HepG2 (cell line): ENCODE data around the gene ALAS2. TPM values are rescaled to one million over a fixed set of nuclear protein-coding genes. Genes with fewer than 3 reads are reported as not detected.
"Not testable (repeated sequence)": the region's sequence is repeated elsewhere in the genome, so short reads cannot be mapped to it uniquely, and the experiment has no call there.

Experiments
- ATAC-seq: fragments of 200-7000 bp; cut with Tn5 transposase; 3 replicates; pipeline ENCODE4 v1.9.1; 2020; ENCODE audit warnings: mild to moderate bottlenecking, moderate library complexity
- BruUV-seq: library from RNA; stranded (reverse); fragments of 400-500 nt; replicated peaks from 2 replicates; lab custom pipeline; 2021; lab: Mats Ljungman, UMichigan
- CTCF ChIA-PET: fragments of 300-600 bp; formaldehyde crosslinking; extraction: SDS; loops from one replicate; lab custom pipeline; 2021; ENCODE audit warnings: low total read pairs, inconsistent platforms, low intra/inter-chr PET ratio; lab: Yijun Ruan, JAX
- POLR2A ChIA-PET: fragments of 350-600 bp; sonication (Branson Sonifier 250); formaldehyde crosslinking; loops from one replicate; lab custom pipeline; 2020; ENCODE audit warnings: antibody characterized with exemption, inconsistent platforms; lab: Yijun Ruan, JAX
- DNase-seq: peaks from one replicate; pipeline ENCODE4 v3.0.0-alpha.2; 2015; ENCODE audit warnings: low spot score
- FAIRE-seq: peaks from 3 replicates; lab custom pipeline; 2011; peaks lifted over from hg19 to GRCh38; lab: Jason Lieb, UNC
- H2AFZ ChIP-seq: one replicate; pipeline ENCODE4 v1.6.1; 2011; ENCODE audit warnings: low read length, inconsistent platforms
- H3K27ac ChIP-seq: fragments of 300-600 bp; 3 replicates; pipeline ENCODE4 v1.8.0; 2011; ENCODE audit warnings: mixed run types, mild to moderate bottlenecking, mixed read lengths, low read length, inconsistent platforms; ENCODE audit not compliant: insufficient read depth; ENCODE audit errors: extremely low read length
- H3K27me3 ChIP-seq, 2 experiments: fragments of 200-600 bp in 1 of 2; 2 replicates in 1 of 2; 3 replicates in 1 of 2; pipeline versions ENCODE4 v1.6.0 to v1.8.0; 2011; ENCODE audit warnings: low read length in 2 of 2, mild to moderate bottlenecking in 2 of 2, moderate library complexity in 2 of 2, inconsistent platforms in 1 of 2; ENCODE audit not compliant: insufficient read depth in 2 of 2, control insufficient read depth in 1 of 2
- H3K36me3 ChIP-seq, 2 experiments: fragments of 200-600 bp in 1 of 2; replicated peaks in 1 of 2; 2 replicates in 1 of 2; 3 replicates in 1 of 2; pipeline versions ENCODE4 v1.5.1 to v1.8.0; 2011; ENCODE audit warnings: low read length in 2 of 2, inconsistent platforms in 1 of 2; ENCODE audit not compliant: insufficient read depth in 2 of 2, control insufficient read depth in 1 of 2
- H3K4me1 ChIP-seq: 2 replicates; pipeline ENCODE4 v1.5.1; 2012; ENCODE audit warnings: low read length, inconsistent platforms; ENCODE audit not compliant: insufficient read depth
- H3K4me2 ChIP-seq: 2 replicates; pipeline ENCODE4 v1.6.0; 2011; ENCODE audit warnings: low read depth, low read length, inconsistent platforms
- H3K4me3 ChIP-seq, 3 experiments: fragments of 200-600 bp in 1 of 3; sonication (generic), shearing (Covaris generic) in 1 of 3; replicated peaks in 1 of 3; 2 replicates each; pipeline ENCODE4 v1.5.1; 2011 to 2016; ENCODE audit warnings: low read length in 3 of 3, inconsistent platforms in 2 of 3, low read depth in 2 of 3, mild to moderate bottlenecking in 2 of 3, control low read depth in 1 of 3, mixed read lengths in 1 of 3; ENCODE audit not compliant: insufficient read depth in 1 of 3
- H3K79me2 ChIP-seq: one replicate; pipeline ENCODE4 v1.6.1; 2011; ENCODE audit warnings: low read length, inconsistent platforms; ENCODE audit not compliant: insufficient read depth
- H3K9ac ChIP-seq: 2 replicates; pipeline ENCODE4 v1.6.0; 2011; ENCODE audit warnings: mild to moderate bottlenecking, low read depth, low read length, inconsistent platforms; ENCODE audit not compliant: insufficient read depth
- H3K9me3 ChIP-seq: 2 replicates; pipeline ENCODE4 v1.5.1; 2012; ENCODE audit warnings: mild to moderate bottlenecking, low read length
- H4K20me1 ChIP-seq: 2 replicates; pipeline ENCODE4 v1.6.0; 2011; ENCODE audit warnings: inconsistent platforms, mild to moderate bottlenecking, low read length, moderate library complexity; ENCODE audit not compliant: insufficient read depth
- ATF7 ChIP-seq, 2 experiments: fragments of 450-650 bp in 1 of 2; sonication (generic) in 1 of 2; formaldehyde crosslinking in 1 of 2; IDR thresholded peaks; 2 replicates each; pipeline versions ENCODE4 v1.4.0 to v1.6.1; 2016 to 2020; ENCODE audit warnings: antibody characterized with exemption in 1 of 2, mild to moderate bottlenecking in 1 of 2, missing genetic modification reagents in 1 of 2
- NFYC ChIP-seq: IDR thresholded peaks from 2 replicates; pipeline ENCODE4 v1.6.1; 2016; ENCODE audit warnings: missing genetic modification reagents, missing compliant biosample characterization
- ZNF530 ChIP-seq: sonication (generic); formaldehyde crosslinking; IDR thresholded peaks from 2 replicates; pipeline ENCODE4 v1.5.0; 2020; ENCODE audit warnings: low read depth, mild to moderate bottlenecking, missing genetic modification reagents
- WGBS: methylation state at CpG from one replicate; pipeline ENCODE4 v1.1.6; 2017; ENCODE audit warnings: low lambda C conversion rate; 5-methylcytosine and 5-hydroxymethylcytosine counted together
- in situ Hi-C: cut with HindIII; loops from 2 replicates; pipeline ENCODE4 v1.10.0; 2017; ENCODE audit warnings: low pct_unique_long_range_greater_than_20kb; ENCODE audit not compliant: extremely low pct_ligation_motif_present
- intact Hi-C: fragments of 100-400 bp; cut with micrococcal nuclease; formaldehyde crosslinking; loops from one replicate; pipeline ENCODE4 v1.10.0; 2022; ENCODE audit not compliant: unreplicated experiment
- polyA plus RNA-seq, 8 experiments: library from polyadenylated mRNA; depleted of rRNA in 3 of 8; stranded (reverse) in 7 of 8; unstranded in 1 of 8; fragments of >200 nt; fragmentation: Illumina TruSeq in 4 of 8; extraction: Trizol in 4 of 8; gene quantifications; 2 replicates each; pipeline versions ENCODE4 v1.2.1 to v1.2.3, GENCODE V29; 2011 to 2016; ENCODE audit warnings: low read depth in 4 of 8, missing spikeins in 1 of 8, mixed read lengths in 1 of 8; ENCODE audit not compliant: insufficient read depth in 1 of 8
- total RNA-seq, 5 experiments: library from RNA; depleted of rRNA; stranded (reverse); fragments of >200 nt; fragmentation: Illumina TruSeq; extraction: Trizol; gene quantifications; 2 replicates each; pipeline ENCODE4 v1.2.3, GENCODE V29; 2016; ENCODE audit warnings: low read depth in 1 of 5

Gene ALAS2
- total and polyA plus RNA-seq, 2 of the 13 experiments (the other 11 are each of a cell fraction or from before 2014, with no cell fraction given), result not detected

DNA sequence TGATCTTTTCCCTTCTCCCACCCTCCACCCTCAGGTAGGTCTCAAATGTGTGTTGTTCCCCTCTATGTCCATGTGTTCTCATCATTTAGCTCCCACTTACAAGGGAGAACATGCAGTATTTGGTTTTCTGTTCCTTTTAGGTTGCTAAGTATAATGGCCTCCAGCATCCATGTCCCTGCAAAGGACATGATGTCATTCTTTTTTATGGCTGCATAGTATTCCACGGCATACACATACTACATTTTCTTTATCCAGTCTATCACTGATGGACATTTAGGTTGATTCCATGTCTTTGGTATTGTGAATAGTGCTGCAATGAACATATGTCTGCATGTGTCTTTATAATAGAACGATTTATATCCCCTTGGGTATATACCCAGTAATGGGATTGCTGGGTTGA is 47.5 kb downstream of the ALAS2 start:
- intact Hi-C loops; H3K27me3 ChIP-seq; H3K9ac ChIP-seq; H3K79me2 ChIP-seq; FAIRE-seq; CTCF ChIA-PET; H3K36me3 ChIP-seq; H3K9me3 ChIP-seq; H3K27ac ChIP-seq; in situ Hi-C loops; H2AFZ ChIP-seq; BruUV-seq; H3K4me3 ChIP-seq; DNase-seq; H4K20me1 ChIP-seq; ATAC-seq; H3K4me2 ChIP-seq; TF ChIP-seq ATF7 (CRISPR knock-in tag; IDR thresholded peaks at IDR 0.05): not testable (repeated sequence)
- TF ChIP-seq ATF7 (IDR thresholded peaks at IDR 0.05), result 0 out of 2 replicates have a peak, but pooled peaks have one; percentile 4
- POLR2A ChIA-PET, result interaction anchor here (1.6 kb wide), 1 partner anchor 11 kb away, joined by 4 read pairs; the partner anchor contains the start of gene PFKFB1
- peaks cover 17% of the 10 kb centered on the region; the same call in 1 of the 2 replicates for H3K4me1 ChIP-seq
- 100% methylated on average over 2 of the region's 2 CpGs for WGBS

DNA sequence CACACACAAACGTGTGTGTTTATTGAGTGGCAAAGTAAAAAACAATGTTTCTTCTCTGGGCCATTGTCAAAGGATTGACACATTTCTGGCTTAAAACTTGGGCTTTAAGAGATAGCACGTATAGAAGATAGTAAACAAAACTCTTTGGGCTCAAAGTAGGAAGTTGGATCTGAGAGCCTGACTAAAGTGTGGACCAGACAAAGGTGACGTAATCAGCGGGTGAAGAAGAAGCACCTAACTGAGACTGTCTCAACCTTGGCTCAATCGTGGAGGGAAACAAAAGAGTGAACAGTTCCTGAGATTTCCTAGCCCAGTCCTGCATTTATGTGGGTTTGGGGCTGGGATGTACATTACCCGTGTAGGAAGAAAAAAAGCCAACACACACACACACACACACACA is 50.4 kb downstream of the ALAS2 start:
- WGBS, result 78% methylated on average over 6 of the region's 6 CpGs
- no peak overlapping the region for H2AFZ ChIP-seq
- in situ Hi-C loops, result no loop called here

More for the DNA sequence above, 50.4 kb downstream of the ALAS2 start:
- no peak for TF ChIP-seq ZNF530 (CRISPR knock-in tag)
- no peak for TF ChIP-seq NFYC (CRISPR knock-in tag)
- no TSS peak for BruUV-seq
- DNase-seq (no peak), ATAC-seq (no peak), FAIRE-seq (peak; percentile 39)
- Histone ChIP-seq H4K20me1 (no peaks in the 10 kb centered on the region), H3K4me3 (no peak overlapping the region), H3K4me1 (peaks cover 17% of the 10 kb centered on the region; the same call in 1 of the 2 replicates), H3K36me3 (no peaks in the 10 kb centered on the region), H3K9ac (no peak overlapping the region), H3K9me3 (no peaks in the 10 kb centered on the region), H3K79me2 (no peaks in the 10 kb centered on the region), H3K4me2 (no peak overlapping the region), H3K27ac (no peak overlapping the region), H3K27me3 (no peaks in the 10 kb centered on the region)
- intact Hi-C loops, result no loop called here
- POLR2A ChIA-PET, result interaction anchor here (1.3 kb wide), 1 partner anchor 15 kb away, joined by 3 read pairs; no protein-coding TSS in a partner anchor
- CTCF ChIA-PET, result no interaction called here
